Ishikawa (cell line): ENCODE measurements around the gene ATP6AP1.

Experiments
- CEBPB ChIP-seq: IDR thresholded peaks from 2 replicates; pipeline ENCODE4 v1.6.1; 2012
- CREB1 ChIP-seq: IDR thresholded peaks from 2 replicates; pipeline ENCODE4 v1.6.1; 2012; ENCODE audit warnings: low read depth
- EGR1 ChIP-seq: IDR thresholded peaks from 2 replicates; pipeline ENCODE4 v1.6.1; 2012
- EP300 ChIP-seq: IDR thresholded peaks from 2 replicates; pipeline ENCODE4 v1.6.1; 2012; ENCODE audit warnings: borderline replicate concordance
- FOXM1 ChIP-seq: IDR thresholded peaks from 2 replicates; pipeline ENCODE4 v1.6.1; 2012; ENCODE audit warnings: low read depth, borderline replicate concordance
- MAX ChIP-seq: IDR thresholded peaks from 2 replicates; pipeline ENCODE4 v1.6.1; 2012
- NFIC ChIP-seq: IDR thresholded peaks from 2 replicates; pipeline ENCODE4 v1.6.1; 2012
- RAD21 ChIP-seq: IDR thresholded peaks from 2 replicates; pipeline ENCODE4 v1.6.1; 2012; ENCODE audit warnings: low read depth
- REST ChIP-seq: IDR thresholded peaks from 2 replicates; pipeline ENCODE4 v1.6.1; 2012; ENCODE audit warnings: low read depth, mild to moderate bottlenecking
- TAF1 ChIP-seq: IDR thresholded peaks from 2 replicates; pipeline ENCODE4 v1.6.1; 2012; ENCODE audit warnings: low read depth, mild to moderate bottlenecking
- TCF12 ChIP-seq: IDR thresholded peaks from 2 replicates; pipeline ENCODE4 v1.6.1; 2012; ENCODE audit warnings: low read depth
- TEAD4 ChIP-seq: IDR thresholded peaks from 2 replicates; pipeline ENCODE4 v1.6.1; 2012
- USF1 ChIP-seq: IDR thresholded peaks from 2 replicates; pipeline ENCODE4 v1.6.1; 2012
- YY1 ChIP-seq: IDR thresholded peaks from 2 replicates; pipeline ENCODE4 v1.6.1; 2012; ENCODE audit warnings: low read depth
- ZBTB7A ChIP-seq: IDR thresholded peaks from 2 replicates; pipeline ENCODE4 v1.6.1; 2012; ENCODE audit warnings: low read depth

ATP6AP1 gene

GRCh38 chrX:154429711-154430110 lies 1.2 kb downstream of the ATP6AP1 start:
- TF ChIP-seq USF1 = no peak
- TF ChIP-seq MAX = no peak
- no peak for TF ChIP-seq YY1
- TF ChIP-seq FOXM1 = no peak
- TF ChIP-seq EGR1 = no peak
- no peak for TF ChIP-seq CEBPB
- no peak for TF ChIP-seq TEAD4
- TF ChIP-seq TCF12 = no peak

GRCh38 chrX:154430479-154430878 lies 2.0 kb downstream of the ATP6AP1 start:
- TF ChIP-seq REST (no peak), FOXM1 (no peak), EGR1 (no peak), TAF1 (no peak), EP300 (no peak), CREB1 (no peak), YY1 (no peak), USF1 (no peak), MAX (no peak), ZBTB7A (no peak), TCF12 (no peak), RAD21 (no peak), NFIC (no peak), CEBPB (no peak), TEAD4 (no peak)

GRCh38 chrX:154430916-154431315 lies 2.4 kb downstream of the ATP6AP1 start:
- no peak for TF ChIP-seq REST
- TF ChIP-seq YY1 = no peak
- no peak for TF ChIP-seq TCF12
- TF ChIP-seq ZBTB7A = no peak
- TF ChIP-seq TEAD4 = no peak
- TF ChIP-seq TAF1 = no peak
- no peak for TF ChIP-seq MAX

- TF ChIP-seq RAD21 (no peak), CREB1 (no peak)
Measured at GRCh38 chrX:154431341-154431740, 2.9 kb downstream of the ATP6AP1 start.

- no peak for TF ChIP-seq NFIC
- no peak for TF ChIP-seq TCF12
- no peak for TF ChIP-seq CEBPB
- TF ChIP-seq CREB1 = no peak
- no peak for TF ChIP-seq ZBTB7A
- TF ChIP-seq REST = no peak
- TF ChIP-seq TEAD4 = no peak
- no peak for TF ChIP-seq FOXM1
- no peak for TF ChIP-seq TAF1
- TF ChIP-seq EP300 = no peak
Measured at GRCh38 chrX:154432210-154432609, 3.7 kb downstream of the ATP6AP1 start.
